RPMI8226 (cell line): ENCODE measurements around the gene FAM241B.

ENCODE experiments used
- DNase-seq: peaks from one replicate; pipeline ENCODE4 v3.0.0-alpha.2; 2015

Gene FAM241B

DNA sequence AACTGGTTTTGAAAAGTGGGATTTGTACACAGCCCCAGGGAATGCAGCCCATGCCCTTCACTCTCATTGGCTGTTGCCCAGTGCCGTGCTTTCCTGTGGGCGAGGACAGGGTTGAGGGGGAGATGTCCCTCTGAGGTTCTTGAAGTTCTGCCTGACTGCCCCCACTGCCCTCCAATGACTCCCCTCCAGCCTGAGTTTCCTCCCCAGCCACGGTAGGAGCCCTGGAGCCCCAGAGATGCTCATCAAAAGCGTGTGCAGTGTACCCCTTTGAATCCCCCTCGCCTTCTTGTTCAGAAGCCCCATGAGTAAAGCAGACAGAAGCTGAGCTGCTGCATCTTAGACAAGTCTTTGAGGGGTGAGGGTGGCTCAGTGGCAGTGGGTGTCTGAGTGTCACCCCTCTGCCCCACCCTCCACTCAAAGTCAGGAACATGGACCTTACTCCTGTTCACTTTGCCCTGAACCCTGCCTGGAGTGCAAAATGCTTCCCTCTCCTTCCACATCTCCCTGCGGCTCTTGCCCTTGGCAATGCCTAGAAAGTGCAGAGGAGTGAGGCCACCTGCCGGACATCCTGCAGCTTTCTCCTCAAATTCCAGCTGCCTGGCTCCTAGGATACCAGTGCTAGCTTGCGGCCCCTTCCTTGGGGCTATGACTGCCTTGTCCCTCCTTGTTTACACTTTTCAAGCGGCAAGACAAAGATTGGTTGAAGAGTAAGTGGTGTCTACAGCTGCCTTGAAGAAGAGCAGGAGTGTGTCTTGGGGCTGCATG lies 19.9 kb downstream of the FAM241B start:
- DNase-seq: no peak

DNA sequence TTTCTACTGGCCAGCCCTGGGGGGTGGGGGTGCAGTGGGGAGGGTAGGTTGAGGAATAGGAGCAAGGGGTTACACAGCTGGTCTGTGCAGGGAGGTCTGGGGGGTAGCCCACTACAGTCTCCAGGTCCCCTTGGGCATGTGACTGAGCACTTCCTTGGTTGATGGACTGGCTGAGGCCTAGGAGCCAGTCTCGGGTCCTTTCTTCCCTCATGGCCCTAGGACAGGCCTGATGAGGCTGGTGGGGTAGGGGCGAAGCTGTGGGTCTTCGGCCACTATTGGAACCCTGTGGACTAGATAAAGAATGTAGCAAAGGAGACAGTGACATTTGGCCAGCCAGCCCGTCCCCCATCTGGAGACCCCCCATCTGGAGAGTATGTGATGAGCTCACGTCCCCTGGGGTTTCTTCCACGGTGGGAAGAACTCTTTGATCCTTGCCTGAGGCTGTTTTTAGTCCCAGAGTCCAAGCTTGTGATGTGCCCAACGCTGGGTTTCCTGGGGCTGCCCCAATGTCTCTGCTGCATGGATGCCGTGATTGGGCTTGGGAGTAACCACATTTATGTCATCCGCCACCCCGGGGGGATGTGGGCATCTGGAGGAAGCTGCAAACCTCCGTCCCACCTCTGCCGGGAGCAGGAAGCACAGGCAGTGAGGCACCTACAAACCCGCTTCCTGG lies 20.7 kb downstream of the FAM241B start:
- no peak for DNase-seq

DNA sequence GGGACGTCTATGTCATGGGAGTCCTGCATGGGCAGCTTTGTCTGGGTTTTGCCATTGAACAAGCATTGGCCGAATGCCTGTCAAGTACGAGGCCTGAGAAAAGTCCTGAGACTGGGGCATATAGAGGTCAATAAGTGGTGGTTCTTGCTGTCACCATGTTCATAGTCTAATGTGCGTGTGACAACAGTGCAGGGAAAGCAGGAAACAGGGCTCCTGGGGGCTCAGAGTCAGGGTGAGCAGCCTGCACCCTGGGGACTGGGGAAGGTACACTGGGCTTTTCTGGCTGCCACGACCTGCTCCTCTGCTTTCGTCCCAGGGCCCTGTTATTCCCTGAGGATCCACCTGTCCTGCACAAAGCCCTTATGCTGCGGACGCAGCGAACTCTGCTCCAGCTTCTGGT lies 21.3 kb downstream of the FAM241B start:
- DNase-seq: no peak

DNA sequence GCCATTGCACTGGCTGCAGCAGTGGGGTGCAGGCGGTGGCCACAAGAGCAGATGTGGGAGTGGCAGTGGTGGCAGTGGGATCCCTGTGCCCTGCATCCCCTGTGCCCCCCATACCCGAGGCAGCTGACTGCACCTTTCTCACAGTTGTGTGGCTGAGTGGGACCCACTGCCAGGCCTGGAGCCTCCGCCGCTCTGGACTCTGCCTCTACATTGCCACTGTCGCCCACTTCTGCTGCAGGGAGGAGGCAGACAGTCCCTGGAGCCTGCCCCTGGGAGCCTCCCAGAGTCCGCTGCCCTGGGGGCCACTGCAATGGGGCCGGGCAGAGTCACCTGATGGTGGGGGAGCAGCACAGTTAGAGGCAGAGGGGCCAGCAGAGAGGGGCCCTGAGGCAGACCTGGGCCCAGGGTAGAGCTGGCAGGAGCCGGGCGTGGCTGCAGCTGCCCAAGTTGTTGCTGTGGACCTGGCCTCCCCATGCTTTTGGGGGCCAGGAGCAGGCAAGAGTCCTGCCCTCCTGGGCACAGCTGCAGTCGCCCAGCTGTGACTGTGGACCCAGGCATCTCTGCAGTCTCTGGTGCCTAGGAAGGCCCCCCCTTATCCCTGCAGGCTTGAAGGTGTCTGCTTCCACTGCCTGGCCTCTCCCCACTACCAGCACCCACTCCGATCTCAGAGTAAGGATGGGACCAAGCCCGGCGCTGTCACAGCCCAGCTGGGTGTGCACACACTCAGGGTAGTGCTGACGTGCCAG lies 22.2 kb downstream of the FAM241B start:
- DNase-seq: no peak

DNA sequence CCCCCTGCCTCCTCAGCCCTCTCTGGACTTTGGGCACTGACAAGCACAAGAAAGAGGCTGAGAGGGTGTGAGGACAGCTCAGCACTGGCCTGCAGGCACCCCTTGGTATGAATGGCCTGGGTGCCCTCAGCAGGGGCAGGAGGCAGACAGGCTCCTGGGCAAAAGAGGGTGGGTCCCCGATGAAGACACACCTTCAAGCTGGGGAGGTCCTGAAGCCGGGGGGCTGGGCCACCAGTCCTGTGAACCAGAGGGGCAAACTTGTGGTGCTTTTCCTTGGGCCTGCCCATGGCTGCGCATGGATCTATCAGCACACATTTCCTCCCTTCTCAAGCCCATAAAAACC lies 22.8 kb downstream of the FAM241B start:
- no peak for DNase-seq

DNA sequence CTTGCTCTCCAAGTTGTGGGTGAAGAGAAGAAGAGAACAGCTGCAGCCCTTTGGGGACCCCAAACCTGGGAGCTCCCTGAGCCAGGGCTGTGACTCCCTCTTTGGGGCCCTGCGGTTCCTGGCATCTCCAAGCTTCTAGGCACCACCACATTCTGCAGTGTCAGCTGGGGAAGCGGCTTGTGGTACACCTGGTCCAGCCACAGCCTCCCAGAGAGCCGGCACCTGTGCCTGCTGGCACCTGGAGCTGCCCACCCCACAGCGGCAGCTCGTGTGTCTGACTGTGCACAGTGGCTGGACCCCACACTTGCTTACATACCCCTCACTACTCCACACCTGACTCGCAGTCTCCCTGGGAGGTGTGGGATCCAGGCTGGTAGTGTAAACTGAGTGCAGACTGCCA lies 23.5 kb downstream of the FAM241B start:
- peak; percentile 72 for DNase-seq

DNA sequence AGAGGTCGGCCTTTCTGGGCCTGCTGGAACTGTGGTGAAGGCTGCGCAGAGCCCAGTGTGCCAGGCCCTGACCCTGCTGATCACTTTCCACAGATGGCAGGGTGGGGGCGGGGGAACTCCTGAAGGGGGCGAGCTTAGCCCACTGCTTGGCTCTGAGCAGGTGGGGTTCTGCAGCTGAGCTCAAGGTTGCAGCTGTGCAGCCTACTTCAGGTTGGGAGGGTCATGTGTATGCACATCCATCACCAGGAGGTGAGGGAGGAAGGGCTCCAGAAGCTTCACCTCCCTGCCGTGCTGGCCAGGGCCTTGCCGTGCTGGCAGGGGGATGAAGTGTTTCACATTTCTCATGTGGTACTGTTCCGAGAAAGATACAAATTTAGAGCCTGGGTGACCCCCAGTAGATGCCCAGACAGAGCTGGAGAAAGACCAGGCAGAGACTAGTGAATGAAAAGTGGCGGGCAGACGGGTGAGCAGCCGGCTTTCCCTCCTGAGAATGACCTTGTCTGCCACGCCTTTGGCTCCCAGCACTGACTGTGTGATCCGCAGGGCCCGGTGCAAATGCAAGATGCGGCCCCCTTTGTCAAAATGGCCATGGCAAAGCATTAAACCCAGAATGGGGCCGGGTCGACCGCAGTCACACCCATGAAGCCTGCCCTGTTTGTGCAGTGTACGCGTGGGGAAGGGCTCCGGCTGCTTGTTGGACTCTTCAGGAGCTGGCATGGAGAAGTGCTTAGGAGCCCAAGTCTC lies 25.2 kb downstream of the FAM241B start:
- peak; percentile 42 for DNase-seq

DNA sequence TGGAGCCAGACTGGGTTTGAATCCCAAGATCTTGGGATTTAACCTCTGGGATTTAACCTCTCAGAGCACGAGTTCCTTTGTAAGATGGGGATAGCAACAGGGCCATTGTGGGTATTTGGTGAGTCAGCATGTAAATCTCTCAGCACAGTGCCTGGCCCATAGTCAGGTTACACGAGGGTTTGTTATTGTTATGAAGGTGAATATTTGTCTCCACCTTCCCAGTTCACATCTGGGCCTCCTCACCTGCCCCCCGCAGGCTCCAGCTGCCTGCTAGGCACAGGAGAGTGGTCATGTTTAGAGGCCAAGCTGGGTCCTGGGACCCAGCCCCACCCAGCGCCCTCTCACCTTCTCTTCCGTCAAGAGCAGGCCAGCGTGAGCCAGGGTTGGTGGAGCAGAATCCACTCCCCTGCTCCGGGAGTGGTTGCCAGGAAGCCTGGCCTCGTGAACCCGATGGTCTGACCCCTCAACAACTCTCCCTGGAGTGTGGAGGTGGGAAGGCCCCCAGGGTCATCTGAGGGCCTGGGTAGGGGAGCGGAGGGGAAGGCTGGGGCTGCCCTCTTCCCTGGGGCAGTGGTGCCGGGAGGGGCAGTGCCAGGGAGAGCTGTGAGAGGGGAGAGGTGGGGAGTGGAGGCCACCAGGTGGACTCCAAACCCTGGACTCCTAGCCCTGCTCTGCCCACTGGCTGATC lies 26.0 kb downstream of the FAM241B start:
- peak; percentile 25 for DNase-seq

DNA sequence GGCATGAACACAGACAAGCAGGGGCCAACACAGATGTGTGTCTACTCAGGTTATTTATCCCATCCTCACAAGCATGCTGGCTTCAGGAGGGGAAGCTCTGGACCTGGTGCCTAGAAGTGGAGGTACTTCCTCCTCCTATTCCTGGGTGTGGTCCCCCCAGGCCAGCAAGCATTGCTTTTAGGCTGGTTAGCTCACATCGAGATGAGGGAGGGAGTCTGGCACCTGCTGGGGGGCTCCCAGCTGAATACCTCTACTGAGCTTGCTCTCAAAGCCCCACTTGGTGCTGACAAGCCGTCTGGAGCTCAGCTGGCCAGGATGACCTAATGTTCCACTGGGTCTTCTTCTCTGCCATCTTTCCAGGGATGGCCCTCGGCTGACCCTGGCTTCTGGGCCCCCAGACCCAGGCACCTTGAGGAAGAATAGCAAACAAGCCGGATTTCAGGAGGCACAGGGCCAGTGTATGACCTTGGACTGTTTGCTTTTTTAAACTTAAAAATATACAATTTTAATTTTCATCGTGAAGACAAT lies 26.8 kb downstream of the FAM241B start:
- peak; percentile 73 for DNase-seq

DNA sequence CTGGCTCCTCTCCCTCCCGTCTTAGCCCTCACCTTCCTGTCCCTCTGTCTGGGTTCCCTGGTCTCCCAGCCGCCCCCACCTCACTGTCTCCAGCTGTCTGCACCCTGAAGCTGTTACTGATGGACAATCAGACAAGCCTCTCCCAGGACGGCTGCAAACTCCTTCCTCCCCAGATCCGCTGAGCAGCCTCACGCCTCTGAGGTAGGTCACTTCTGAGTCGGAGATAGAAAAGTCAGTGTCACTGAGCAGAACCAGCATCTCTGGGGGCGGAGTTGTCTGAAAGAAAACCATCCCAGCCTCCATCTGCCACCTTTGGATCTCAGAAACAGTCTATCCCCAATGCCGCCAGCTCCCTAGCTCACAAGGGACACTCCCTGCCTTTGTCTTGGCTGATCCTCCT lies 27.4 kb downstream of the FAM241B start:
- peak; percentile 33 for DNase-seq

DNA sequence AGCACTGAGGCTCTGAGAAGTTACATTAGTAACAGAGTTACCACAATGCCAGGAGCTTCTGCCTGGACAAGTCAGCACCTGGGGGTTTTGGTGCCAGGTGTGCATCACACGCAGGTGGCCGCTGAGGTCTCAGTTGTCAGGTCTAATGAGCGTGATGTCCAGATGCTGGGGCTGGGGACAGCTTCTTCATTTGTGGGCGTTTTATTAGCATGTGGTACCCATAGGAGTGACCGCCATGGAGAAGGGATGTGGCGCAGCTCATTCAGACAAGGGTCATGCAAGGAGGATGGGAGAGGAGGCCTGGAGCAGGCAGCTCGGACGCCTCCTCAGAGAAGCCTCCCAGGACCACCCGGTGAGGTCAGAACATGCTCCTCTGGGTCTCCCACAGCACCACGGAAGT lies 27.8 kb downstream of the FAM241B start:
- DNase-seq: peak; percentile 43

DNA sequence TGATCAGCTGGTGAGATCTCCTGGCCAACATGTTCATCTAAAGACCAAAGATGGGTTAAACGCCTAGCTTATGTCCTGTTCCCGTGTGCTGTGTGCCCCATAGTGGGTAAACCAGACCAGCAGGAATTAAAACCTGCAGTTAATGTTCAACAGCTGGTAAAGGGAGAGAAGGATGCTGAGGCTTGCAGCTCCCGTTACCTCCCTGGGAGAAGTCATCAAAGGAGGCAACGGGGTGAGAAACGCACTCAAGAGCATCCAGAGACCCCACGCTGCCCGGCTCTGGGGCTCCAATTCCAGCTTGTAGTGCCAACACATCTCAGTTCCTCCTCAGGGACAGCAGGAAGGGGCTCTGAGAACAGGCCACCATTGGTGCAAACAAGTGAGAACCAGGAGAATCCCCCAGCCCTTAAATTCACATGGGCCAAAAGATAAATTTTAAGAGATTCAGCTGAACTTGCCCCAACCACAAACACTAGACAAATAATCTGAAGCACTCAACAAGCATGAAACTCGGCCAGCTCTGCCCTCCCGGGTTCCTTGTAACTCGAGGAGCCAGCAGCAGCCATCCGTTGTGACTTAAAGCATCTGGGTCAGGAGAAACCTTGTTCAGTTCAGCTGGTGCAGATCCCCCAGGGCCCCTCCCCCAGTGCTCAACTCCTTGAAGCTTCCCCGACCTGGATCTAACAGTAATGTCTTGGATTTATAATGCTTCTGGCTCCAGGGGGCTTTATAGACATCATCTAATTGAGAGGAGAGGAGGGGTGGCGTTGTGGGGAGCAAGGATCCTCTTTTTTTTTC lies 29.4 kb downstream of the FAM241B start:
- no peak for DNase-seq

DNA sequence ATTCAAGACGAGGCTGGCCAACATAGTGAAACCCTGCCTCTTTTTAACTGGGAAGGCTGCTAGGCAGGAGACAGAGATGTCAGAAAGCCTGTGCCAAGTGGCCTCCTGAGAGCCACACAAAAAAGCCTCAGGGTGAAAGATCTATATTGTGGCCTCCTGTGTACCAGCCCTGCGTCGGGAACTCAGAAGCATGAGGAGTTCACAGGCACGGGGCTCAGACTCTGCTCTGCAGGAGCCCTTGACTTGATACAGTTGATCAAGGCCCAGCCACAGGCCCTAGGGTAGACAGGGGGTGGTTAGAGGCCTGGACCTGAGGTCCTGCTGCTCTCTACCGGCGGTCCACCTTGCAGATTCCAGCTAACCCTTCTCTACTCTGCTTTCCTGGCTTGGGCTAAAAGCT lies 30.2 kb downstream of the FAM241B start:
- no peak for DNase-seq

DNA sequence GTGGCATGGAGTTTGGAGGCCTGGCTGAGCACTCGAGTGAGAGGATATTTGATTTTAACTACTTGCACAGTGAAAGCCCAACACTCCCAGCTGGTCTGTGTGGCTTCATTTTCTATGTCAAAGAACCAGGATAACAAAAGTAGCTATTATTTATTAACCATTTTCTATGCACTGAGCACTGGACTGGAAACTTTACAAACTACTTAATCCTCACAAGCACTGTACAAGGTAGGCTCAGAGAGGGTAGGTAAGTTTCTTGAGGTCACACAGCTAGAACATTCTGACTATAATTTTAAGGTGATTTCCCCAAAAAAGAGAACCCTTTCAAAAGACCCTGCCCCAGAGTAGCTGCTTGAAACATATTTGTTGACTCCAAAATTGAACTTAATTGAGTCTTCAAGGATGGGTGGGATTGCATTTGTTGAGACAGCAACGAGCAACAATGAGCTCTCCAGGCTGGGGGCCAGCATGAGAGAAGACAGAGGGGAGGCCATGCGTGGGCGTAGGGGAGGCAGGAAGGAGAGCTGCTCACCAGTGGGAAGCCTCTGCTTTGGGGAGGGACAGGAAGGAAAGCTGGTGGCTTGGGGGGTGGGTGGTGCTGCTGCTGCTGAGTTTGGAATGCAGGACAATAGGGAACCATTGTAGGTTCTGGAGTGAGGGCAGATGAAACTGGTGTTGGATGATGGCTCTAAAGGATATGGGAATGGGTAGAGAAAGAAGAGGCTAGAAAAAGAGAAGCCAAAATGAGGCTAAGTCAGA lies 31.5 kb downstream of the FAM241B start:
- no peak for DNase-seq

DNA sequence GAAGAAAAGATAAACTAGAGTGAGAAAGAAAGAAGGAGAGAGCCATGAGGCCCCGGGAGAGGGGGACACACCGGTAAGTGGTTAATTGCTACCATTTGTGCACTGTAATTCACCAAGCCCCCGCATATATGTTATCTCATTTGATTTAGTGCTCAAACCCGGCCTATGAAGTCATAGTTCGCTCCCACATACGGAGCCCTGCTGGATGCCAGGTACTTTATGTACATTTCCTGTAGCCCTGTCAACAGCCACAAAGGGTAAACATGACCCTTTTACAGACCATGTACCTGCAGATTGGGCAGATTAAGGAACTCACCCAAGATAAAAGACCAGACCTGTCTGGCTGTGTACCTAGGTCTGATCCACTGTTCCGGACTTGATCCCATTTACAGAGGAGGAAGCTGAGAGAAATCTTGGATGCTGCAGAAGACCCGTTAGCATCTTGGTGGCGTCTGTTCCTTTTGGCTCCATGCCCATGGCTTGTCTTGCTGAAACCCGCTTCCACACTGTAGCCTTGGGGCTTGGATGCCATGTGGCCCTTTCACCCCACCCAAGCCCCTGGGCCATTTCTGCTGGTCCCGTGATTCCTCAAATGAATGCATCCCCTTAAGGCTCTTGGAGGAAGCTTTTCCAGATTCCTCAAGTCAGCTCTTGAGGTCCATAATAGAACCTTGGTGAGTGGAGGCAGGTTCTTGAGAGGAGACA lies 32.3 kb downstream of the FAM241B start:
- DNase-seq: no peak

DNA sequence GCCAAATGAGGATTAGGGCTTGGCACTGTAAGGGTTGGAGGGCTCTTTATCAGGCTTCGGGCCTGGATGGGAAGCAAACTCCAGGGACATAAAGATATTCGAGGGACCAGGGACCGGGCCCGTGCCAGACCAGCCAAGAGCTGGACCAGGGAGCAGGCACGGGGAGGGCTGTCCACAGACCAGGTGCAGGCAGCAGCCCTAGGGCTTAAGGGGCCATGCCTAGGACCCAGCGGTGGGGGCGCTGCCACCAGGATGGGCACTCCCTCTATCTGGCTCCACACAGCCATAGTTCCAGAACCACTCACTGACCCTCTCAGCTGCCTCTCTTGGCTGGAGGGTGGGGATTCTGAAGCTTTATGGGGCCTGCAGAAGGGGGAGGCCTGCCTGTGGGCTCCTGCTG lies 32.9 kb downstream of the FAM241B start:
- DNase-seq: peak; percentile 36

DNA sequence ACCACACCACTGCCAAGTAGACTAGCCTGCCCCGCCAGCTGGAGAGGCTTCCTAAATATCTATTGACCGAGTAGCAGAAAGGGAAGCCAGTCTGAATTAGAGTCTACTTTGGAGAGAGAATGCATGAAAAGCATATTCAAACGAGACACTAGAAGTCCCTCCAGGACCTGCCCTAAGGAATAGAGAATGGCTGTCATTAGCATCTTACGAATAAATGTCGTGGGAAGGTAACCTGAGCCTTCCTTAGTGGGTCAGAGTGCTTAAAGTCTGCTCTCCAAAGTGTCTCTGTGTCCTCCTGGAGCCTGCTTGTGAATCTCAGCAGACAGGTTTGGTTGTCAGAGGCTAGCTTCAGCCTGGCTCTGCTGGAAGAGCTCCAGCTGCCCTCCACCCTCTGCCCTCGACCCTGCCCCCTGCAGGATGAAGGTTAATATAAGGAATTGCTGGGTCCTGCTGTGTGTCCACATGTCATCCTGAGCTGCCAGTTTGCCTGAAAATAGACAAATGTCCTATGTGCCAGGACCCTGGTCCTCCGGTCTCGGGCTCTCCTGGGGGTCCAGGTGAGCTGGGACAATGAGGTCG lies 33.4 kb downstream of the FAM241B start:
- DNase-seq: peak; percentile 50

DNA sequence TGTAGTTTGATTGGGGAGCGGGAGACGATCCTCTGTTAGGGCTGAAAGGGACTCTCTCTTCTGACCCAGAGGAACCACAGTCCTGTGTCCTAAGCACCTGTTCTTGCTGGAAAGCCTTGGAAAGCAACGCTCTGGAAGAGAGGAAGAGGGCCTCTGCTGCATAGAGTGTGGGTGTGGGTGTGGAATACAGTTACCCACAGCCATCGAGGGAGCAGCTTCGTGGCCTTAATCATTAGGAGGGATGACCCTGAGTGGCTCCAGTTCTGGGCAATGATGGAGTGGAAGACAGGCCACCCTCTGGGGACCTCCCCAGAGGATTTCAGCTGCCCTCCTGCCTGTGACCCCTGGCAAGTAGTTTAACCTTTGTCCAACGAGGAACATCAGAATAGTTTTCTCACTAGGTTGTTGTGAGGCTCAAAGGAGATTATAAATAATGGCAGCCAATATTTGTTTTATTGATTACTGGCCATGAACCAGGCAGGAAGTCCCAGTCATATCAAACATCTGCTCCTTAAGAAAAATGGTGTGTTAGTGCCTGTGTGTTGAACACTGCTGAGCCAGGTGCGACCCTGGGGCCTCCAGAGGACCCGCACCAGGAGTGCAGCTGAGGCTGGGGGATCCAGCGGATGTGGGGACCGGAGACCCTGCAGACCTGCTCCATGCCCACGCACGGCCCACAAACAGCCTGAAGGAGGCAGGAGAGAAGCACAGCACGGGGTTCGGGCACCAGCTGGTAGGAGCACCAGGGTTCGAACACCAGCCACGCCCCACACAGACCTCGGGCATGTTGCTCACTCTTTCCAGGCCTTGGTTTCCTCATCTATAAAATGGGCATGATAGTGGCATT lies 35.6 kb downstream of the FAM241B start:
- no peak for DNase-seq

DNA sequence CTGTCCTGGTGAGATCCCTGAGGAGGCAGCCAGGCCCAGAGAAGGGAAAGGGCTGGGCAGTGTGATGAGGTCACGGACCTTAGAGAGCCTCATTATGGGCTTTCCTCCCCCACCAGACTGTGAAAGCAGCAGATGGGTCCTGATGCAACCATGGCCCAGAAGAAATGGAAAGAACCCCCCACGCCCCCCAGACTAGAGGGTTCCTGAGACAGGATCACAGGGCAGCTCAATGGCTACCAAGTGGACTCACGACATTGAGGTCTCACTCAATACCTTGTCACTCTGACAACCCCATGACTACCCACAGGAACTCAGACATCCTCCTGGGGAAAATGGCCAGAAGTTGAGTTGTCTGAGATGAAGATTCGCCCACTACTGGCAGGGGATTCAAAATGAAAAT lies 36.7 kb downstream of the FAM241B start:
- DNase-seq: no peak
